WTC11 (cell line): Measurements from ENCODE around the gene MADD. TPM values are rescaled to one million over a fixed set of nuclear protein-coding genes. Genes with fewer than 3 reads are reported as not detected.

ENCODE experiments used
- ATAC-seq: fragments of 200-7000 bp; cut with Tn5 transposase; 2 replicates; pipeline ENCODE4 v1.10.0; 2021; ENCODE audit warnings: mild to moderate bottlenecking, moderate library complexity
- CTCF ChIA-PET: fragments of 300-600 bp; sonication (Branson Sonifier 250); formaldehyde crosslinking; loops from one replicate; lab custom pipeline; 2021; ENCODE audit warnings: antibody characterized with exemption; lab: Charles Lee
- POLR2A ChIA-PET: fragments of 350-600 bp; sonication (Branson Sonifier 250); formaldehyde crosslinking; loops from one replicate; lab custom pipeline; 2021; ENCODE audit warnings: antibody characterized with exemption; lab: Charles Lee
- DNase-seq: peaks from one replicate; pipeline ENCODE4 v3.0.0; 2021; ENCODE audit warnings: low spot score
- H3K27ac Mint-ChIP-seq: 2 replicates; pipeline ENCODE4 v1.8.0; 2021; ENCODE audit warnings: mixed read lengths
- H3K27me3 Mint-ChIP-seq: 2 replicates; pipeline ENCODE4 v1.8.0; 2021; ENCODE audit warnings: low read depth, mild to moderate bottlenecking, moderate library complexity, mixed read lengths
- H3K36me3 Mint-ChIP-seq: 2 replicates; pipeline ENCODE4 v1.8.0; 2021; ENCODE audit warnings: mixed read lengths
- H3K4me1 Mint-ChIP-seq: 2 replicates; pipeline ENCODE4 v1.8.0; 2022; ENCODE audit warnings: mixed read lengths
- H3K4me3 Mint-ChIP-seq: 2 replicates; pipeline ENCODE4 v1.8.0; 2021; ENCODE audit warnings: mild to moderate bottlenecking, moderate library complexity, mixed read lengths
- H3K9me3 Mint-ChIP-seq: 2 replicates; pipeline ENCODE4 v1.8.0; 2021; ENCODE audit warnings: mixed read lengths
- ESRRA ChIP-seq: sonication (generic); formaldehyde crosslinking; IDR thresholded peaks from 2 replicates; pipeline ENCODE4 v1.8.1; 2022; ENCODE audit warnings: mild to moderate bottlenecking, missing genetic modification reagents, borderline replicate concordance
- FOXJ3 ChIP-seq: sonication (generic); formaldehyde crosslinking; IDR thresholded peaks from 2 replicates; pipeline ENCODE4 v1.9.0; 2021; ENCODE audit warnings: missing genetic modification reagents, mild to moderate bottlenecking, borderline replicate concordance
- FOXK1 ChIP-seq: sonication (generic); formaldehyde crosslinking; IDR thresholded peaks from 2 replicates; pipeline ENCODE4 v1.8.0; 2022; ENCODE audit warnings: mild to moderate bottlenecking, moderate library complexity, missing genetic modification reagents
- FOXP1 ChIP-seq: sonication (generic); formaldehyde crosslinking; IDR thresholded peaks from 2 replicates; pipeline ENCODE4 v1.8.0; 2022; ENCODE audit warnings: missing genetic modification reagents, mild to moderate bottlenecking, moderate library complexity, borderline replicate concordance
- GTF2I ChIP-seq: fragments of 250-450 bp; sonication (Bioruptor Pico); conservative IDR thresholded peaks from 2 replicates; pipeline ENCODE4 v1.4.0; 2021; ENCODE audit warnings: mild to moderate bottlenecking
- NFE2L1 ChIP-seq: sonication (generic); formaldehyde crosslinking; IDR thresholded peaks from 2 replicates; pipeline ENCODE4 v1.8.1; 2023; ENCODE audit warnings: missing genetic modification reagents
- NFYB ChIP-seq: sonication (generic); formaldehyde crosslinking; conservative IDR thresholded peaks from 2 replicates; pipeline ENCODE4 v1.8.0; 2022; ENCODE audit warnings: low read depth, missing genetic modification reagents
- SMAD3 ChIP-seq: sonication (generic); formaldehyde crosslinking; IDR thresholded peaks from 2 replicates; pipeline ENCODE4 v1.8.0; 2022; ENCODE audit warnings: missing genetic modification reagents, mild to moderate bottlenecking, borderline replicate concordance
- SOX15 ChIP-seq: fragments of 250-450 bp; sonication (Bioruptor Pico); IDR thresholded peaks from 2 replicates; pipeline ENCODE4 v1.9.0; 2021; ENCODE audit warnings: mild to moderate bottlenecking
- TEAD4 ChIP-seq: sonication (generic); formaldehyde crosslinking; IDR thresholded peaks from 2 replicates; pipeline ENCODE4 v1.8.0; 2022; ENCODE audit warnings: mild to moderate bottlenecking, missing genetic modification reagents
- ZNF219 ChIP-seq: sonication (generic); formaldehyde crosslinking; IDR thresholded peaks from 2 replicates; pipeline ENCODE4 v1.8.0; 2023; ENCODE audit warnings: missing genetic modification reagents, mild to moderate bottlenecking, borderline replicate concordance
- ZNF232 ChIP-seq: sonication (generic); formaldehyde crosslinking; IDR thresholded peaks from 2 replicates; pipeline ENCODE4 v1.8.0; 2022; ENCODE audit warnings: mild to moderate bottlenecking, missing genetic modification reagents
- ZNF416 ChIP-seq: fragments of 250-450 bp; sonication (Bioruptor Pico); IDR thresholded peaks from 2 replicates; pipeline ENCODE4 v1.9.0; 2021; ENCODE audit warnings: mild to moderate bottlenecking, inconsistent platforms
- ZNF671 ChIP-seq: fragments of 250-450 bp; sonication (Bioruptor Pico); IDR thresholded peaks from 2 replicates; pipeline ENCODE4 v1.8.0; 2021; ENCODE audit warnings: mild to moderate bottlenecking
- total RNA-seq: library from RNA; stranded (reverse); gene quantifications from 3 replicates; pipeline ENCODE4 v1.2.3, GENCODE V29; 2021
- TF ChIP-seq, protein P1 (sequence below): sonication (generic); formaldehyde crosslinking; IDR thresholded peaks from 2 replicates; pipeline ENCODE4 v1.8.1; 2022; ENCODE audit warnings: missing genetic modification reagents, borderline replicate concordance
- TF ChIP-seq, protein P2 (sequence below): fragments of 250-450 bp; sonication (Bioruptor Pico); IDR thresholded peaks from 2 replicates; pipeline ENCODE4 v2.1.2; 2022; ENCODE audit warnings: mild to moderate bottlenecking, moderate library complexity
- TF ChIP-seq, protein P3 (sequence below): sonication (generic); formaldehyde crosslinking; IDR thresholded peaks from 2 replicates; pipeline ENCODE4 v1.8.1; 2023; ENCODE audit warnings: mild to moderate bottlenecking, missing genetic modification reagents, moderate library complexity
- TF ChIP-seq, protein P4 (sequence below): sonication (generic); formaldehyde crosslinking; IDR thresholded peaks from 2 replicates; pipeline ENCODE4 v1.8.1; 2022; ENCODE audit warnings: low read depth, missing genetic modification reagents, borderline replicate concordance
- TF ChIP-seq, protein P5 (sequence below): sonication (generic); formaldehyde crosslinking; IDR thresholded peaks from 2 replicates; pipeline ENCODE4 v1.8.0; 2023; ENCODE audit warnings: mild to moderate bottlenecking, missing genetic modification reagents
- TF ChIP-seq, protein P6 (sequence below): fragments of 250-450 bp; sonication (Bioruptor Pico); IDR thresholded peaks from 2 replicates; pipeline ENCODE4 v1.9.0; 2021; ENCODE audit warnings: mild to moderate bottlenecking

MADD gene
- total RNA-seq, 1 experiment from 2014 or later, result 47.5 TPM

DNA sequence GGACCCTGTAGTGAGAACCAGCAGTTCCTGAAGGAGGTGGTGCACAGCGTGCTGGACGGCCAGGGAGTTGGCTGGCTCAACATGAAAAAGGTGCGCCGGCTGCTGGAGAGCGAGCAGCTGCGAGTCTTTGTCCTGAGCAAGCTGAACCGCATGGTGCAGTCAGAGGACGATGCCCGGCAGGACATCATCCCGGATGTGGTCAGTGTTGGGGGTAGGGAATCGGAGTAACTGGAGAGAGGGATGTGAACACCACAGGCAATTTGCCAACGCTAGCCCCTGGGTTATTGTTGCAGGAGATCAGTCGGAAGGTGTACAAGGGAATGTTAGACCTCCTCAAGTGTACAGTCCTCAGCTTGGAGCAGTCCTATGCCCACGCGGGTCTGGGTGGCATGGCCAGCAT is 19.9 kb downstream of the MADD start:
- no peaks in the 10 kb centered on the region for H3K4me1 Mint-ChIP-seq
- DNase-seq (no peak), ATAC-seq (no peak)
- no peaks in the 10 kb centered on the region for H3K27me3 Mint-ChIP-seq
- no peak overlapping the region for H3K27ac Mint-ChIP-seq
- TF ChIP-seq SOX15 (CRISPR knock-in tag), result no peak
- TF ChIP-seq, protein P1, sequence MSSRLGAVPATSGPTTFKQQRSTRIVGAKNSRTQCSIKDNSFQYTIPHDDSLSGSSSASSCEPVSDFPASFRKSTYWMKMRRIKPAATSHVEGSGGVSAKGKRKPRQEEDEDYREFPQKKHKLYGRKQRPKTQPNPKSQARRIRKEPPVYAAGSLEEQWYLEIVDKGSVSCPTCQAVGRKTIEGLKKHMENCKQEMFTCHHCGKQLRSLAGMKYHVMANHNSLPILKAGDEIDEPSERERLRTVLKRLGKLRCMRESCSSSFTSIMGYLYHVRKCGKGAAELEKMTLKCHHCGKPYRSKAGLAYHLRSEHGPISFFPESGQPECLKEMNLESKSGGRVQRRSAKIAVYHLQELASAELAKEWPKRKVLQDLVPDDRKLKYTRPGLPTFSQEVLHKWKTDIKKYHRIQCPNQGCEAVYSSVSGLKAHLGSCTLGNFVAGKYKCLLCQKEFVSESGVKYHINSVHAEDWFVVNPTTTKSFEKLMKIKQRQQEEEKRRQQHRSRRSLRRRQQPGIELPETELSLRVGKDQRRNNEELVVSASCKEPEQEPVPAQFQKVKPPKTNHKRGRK (CRISPR knock-in tag), result no peak
- no peak for TF ChIP-seq ZNF671 (CRISPR knock-in tag)
- no peak for TF ChIP-seq GTF2I
- no peak for TF ChIP-seq ZNF416 (CRISPR knock-in tag)
- TF ChIP-seq ZNF219 (CRISPR knock-in tag), result no peak
- no peak for TF ChIP-seq ZNF232 (CRISPR knock-in tag)
- TF ChIP-seq, protein P2, sequence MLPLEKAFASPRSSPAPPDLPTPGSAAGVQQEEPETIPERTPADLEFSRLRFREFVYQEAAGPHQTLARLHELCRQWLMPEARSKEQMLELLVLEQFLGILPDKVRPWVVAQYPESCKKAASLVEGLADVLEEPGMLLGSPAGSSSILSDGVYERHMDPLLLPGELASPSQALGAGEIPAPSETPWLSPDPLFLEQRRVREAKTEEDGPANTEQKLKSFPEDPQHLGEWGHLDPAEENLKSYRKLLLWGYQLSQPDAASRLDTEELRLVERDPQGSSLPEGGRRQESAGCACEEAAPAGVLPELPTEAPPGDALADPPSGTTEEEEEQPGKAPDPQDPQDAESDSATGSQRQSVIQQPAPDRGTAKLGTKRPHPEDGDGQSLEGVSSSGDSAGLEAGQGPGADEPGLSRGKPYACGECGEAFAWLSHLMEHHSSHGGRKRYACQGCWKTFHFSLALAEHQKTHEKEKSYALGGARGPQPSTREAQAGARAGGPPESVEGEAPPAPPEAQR (CRISPR knock-in tag), result no peak
- CTCF ChIA-PET, result no interaction called here
- H3K36me3 Mint-ChIP-seq, result peaks cover 72% of the 10 kb centered on the region
- H3K9me3 Mint-ChIP-seq, result no peaks in the 10 kb centered on the region
- POLR2A ChIA-PET, result no interaction called here
- H3K4me3 Mint-ChIP-seq, result no peak overlapping the region

DNA sequence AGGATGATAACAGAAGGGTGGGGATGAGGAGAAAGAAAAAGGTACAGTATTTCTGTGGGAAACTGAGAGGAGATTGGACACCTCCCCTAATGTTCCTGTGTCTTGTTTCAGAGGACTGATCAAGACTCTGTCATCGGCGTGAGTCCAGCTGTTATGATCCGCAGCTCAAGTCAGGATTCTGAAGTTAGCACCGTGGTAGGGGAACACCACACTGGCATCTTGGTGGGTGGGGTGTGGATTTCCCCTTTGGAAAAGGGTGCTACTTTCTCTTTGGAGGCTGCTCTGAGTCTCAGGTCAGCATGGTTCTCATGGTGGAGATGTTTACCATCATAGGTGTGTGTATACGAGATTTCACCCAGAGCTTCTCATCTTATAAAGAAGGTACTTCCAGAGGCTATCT is 25.5 kb downstream of the MADD start:
- Mint-ChIP-seq H3K36me3 (peaks cover 72% of the 10 kb centered on the region), H3K4me3 (no peak overlapping the region), H3K27me3 (no peaks in the 10 kb centered on the region), H3K27ac (no peak overlapping the region), H3K9me3 (no peaks in the 10 kb centered on the region), H3K4me1 (no peaks in the 10 kb centered on the region)
- ATAC-seq (no peak), DNase-seq (no peak)
- ChIA-PET POLR2A (no interaction called here), CTCF (interaction anchor here (1.4 kb wide), 1 partner anchor 36 kb away, joined by 5 read pairs; no protein-coding TSS in a partner anchor)
- TF ChIP-seq SMAD3, result no peak
- TF ChIP-seq FOXJ3, result no peak
- no peak for TF ChIP-seq TEAD4 (CRISPR knock-in tag)
- TF ChIP-seq, protein P1 (CRISPR knock-in tag), result no peak
- TF ChIP-seq NFE2L1 (CRISPR knock-in tag), result no peak
- TF ChIP-seq, protein P3, sequence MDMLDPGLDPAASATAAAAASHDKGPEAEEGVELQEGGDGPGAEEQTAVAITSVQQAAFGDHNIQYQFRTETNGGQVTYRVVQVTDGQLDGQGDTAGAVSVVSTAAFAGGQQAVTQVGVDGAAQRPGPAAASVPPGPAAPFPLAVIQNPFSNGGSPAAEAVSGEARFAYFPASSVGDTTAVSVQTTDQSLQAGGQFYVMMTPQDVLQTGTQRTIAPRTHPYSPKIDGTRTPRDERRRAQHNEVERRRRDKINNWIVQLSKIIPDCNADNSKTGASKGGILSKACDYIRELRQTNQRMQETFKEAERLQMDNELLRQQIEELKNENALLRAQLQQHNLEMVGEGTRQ, result no peak
- TF ChIP-seq, protein P4, sequence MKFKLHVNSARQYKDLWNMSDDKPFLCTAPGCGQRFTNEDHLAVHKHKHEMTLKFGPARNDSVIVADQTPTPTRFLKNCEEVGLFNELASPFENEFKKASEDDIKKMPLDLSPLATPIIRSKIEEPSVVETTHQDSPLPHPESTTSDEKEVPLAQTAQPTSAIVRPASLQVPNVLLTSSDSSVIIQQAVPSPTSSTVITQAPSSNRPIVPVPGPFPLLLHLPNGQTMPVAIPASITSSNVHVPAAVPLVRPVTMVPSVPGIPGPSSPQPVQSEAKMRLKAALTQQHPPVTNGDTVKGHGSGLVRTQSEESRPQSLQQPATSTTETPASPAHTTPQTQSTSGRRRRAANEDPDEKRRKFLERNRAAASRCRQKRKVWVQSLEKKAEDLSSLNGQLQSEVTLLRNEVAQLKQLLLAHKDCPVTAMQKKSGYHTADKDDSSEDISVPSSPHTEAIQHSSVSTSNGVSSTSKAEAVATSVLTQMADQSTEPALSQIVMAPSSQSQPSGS (CRISPR knock-in tag), result no peak
- no peak for TF ChIP-seq FOXP1 (CRISPR knock-in tag)

DNA sequence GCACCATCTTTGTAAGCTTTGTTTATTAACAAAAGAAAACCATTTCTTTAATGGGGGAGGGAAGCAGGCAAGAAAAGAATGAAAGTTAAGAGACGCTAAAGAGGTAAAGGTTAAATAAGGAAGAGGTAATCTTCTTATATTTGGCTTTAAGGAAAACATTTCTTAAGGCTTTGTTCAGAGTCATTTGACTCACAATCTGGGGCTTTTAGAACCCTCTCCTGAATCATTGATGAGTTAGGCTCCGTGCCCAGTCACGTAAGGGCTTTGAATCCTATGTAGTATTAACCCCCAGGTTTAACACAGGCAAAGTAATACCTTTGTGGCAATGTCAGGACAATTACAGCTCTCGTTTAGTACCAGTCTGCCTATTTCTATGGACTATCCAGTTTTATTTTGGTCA is 26.1 kb downstream of the MADD start:
- peaks cover 71% of the 10 kb centered on the region for H3K36me3 Mint-ChIP-seq
- DNase-seq, result no peak
- no peak overlapping the region for H3K27ac Mint-ChIP-seq
- H3K27me3 Mint-ChIP-seq, result no peaks in the 10 kb centered on the region
- ChIA-PET POLR2A (interaction anchor here (0.5 kb wide), 1 partner anchor 20 kb away, joined by 3 read pairs; no protein-coding TSS in a partner anchor), CTCF (interaction anchor here (1.4 kb wide), 2 partner anchors 37 to 59 kb away, joined by 3 to 5 read pairs; no protein-coding TSS in a partner anchor)
- H3K4me1 Mint-ChIP-seq, result no peaks in the 10 kb centered on the region
- H3K4me3 Mint-ChIP-seq, result no peak overlapping the region
- no peaks in the 10 kb centered on the region for H3K9me3 Mint-ChIP-seq
- no peak for ATAC-seq
- TF ChIP-seq, protein P4 (CRISPR knock-in tag), result no peak
- no peak for TF ChIP-seq ESRRA (CRISPR knock-in tag)
- no peak for TF ChIP-seq FOXK1 (CRISPR knock-in tag)
- TF ChIP-seq NFYB (CRISPR knock-in tag), result no peak
- TF ChIP-seq, protein P5, sequence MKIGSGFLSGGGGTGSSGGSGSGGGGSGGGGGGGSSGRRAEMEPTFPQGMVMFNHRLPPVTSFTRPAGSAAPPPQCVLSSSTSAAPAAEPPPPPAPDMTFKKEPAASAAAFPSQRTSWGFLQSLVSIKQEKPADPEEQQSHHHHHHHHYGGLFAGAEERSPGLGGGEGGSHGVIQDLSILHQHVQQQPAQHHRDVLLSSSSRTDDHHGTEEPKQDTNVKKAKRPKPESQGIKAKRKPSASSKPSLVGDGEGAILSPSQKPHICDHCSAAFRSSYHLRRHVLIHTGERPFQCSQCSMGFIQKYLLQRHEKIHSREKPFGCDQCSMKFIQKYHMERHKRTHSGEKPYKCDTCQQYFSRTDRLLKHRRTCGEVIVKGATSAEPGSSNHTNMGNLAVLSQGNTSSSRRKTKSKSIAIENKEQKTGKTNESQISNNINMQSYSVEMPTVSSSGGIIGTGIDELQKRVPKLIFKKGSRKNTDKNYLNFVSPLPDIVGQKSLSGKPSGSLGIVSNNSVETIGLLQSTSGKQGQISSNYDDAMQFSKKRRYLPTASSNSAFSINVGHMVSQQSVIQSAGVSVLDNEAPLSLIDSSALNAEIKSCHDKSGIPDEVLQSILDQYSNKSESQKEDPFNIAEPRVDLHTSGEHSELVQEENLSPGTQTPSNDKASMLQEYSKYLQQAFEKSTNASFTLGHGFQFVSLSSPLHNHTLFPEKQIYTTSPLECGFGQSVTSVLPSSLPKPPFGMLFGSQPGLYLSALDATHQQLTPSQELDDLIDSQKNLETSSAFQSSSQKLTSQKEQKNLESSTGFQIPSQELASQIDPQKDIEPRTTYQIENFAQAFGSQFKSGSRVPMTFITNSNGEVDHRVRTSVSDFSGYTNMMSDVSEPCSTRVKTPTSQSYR (CRISPR knock-in tag), result no peak
- TF ChIP-seq, protein P6, sequence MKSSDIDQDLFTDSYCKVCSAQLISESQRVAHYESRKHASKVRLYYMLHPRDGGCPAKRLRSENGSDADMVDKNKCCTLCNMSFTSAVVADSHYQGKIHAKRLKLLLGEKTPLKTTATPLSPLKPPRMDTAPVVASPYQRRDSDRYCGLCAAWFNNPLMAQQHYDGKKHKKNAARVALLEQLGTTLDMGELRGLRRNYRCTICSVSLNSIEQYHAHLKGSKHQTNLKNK (CRISPR knock-in tag), result no peak
